WTC11 (cell line): Measurements from ENCODE around the gene MDM1.

Experiments
- NFE2L1 ChIP-seq: sonication (generic); formaldehyde crosslinking; IDR thresholded peaks from 2 replicates; pipeline ENCODE4 v1.8.1; 2023; ENCODE audit warnings: missing genetic modification reagents
- NR3C1 ChIP-seq: sonication (generic); formaldehyde crosslinking; conservative IDR thresholded peaks from 2 replicates; pipeline ENCODE4 v1.8.1; 2023; ENCODE audit warnings: low read depth, mild to moderate bottlenecking, missing genetic modification reagents
- TF ChIP-seq, protein P1 (sequence below): fragments of 200-600 bp; IDR thresholded peaks from 2 replicates; pipeline ENCODE4 v1.8.0; 2022; ENCODE audit warnings: antibody characterized with exemption

DNA sequence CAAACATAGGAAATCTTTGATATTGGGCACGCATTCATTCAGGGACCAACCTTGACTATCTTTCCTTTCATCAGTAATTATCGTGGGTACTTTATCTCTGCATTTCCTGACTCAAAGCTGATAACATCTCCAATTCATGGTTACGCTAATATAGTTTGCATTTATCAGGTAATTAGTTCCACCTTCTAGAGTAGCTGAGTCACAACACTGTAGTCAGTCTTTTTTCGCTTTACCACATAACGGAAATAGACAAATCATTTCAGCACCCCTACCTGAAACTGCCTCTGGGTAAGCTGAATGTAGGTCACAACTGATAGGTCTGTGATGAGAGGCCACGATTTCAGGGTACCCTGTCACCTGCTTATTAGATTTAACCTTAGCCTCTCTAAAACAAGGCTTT is 42.0 kb downstream of the MDM1 start:
- TF ChIP-seq, protein P1, sequence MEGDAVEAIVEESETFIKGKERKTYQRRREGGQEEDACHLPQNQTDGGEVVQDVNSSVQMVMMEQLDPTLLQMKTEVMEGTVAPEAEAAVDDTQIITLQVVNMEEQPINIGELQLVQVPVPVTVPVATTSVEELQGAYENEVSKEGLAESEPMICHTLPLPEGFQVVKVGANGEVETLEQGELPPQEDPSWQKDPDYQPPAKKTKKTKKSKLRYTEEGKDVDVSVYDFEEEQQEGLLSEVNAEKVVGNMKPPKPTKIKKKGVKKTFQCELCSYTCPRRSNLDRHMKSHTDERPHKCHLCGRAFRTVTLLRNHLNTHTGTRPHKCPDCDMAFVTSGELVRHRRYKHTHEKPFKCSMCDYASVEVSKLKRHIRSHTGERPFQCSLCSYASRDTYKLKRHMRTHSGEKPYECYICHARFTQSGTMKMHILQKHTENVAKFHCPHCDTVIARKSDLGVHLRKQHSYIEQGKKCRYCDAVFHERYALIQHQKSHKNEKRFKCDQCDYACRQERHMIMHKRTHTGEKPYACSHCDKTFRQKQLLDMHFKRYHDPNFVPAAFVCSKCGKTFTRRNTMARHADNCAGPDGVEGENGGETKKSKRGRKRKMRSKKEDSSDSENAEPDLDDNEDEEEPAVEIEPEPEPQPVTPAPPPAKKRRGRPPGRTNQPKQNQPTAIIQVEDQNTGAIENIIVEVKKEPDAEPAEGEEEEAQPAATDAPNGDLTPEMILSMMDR, result no peak
- TF ChIP-seq NFE2L1 (CRISPR knock-in tag), result no peak
- TF ChIP-seq NR3C1, result no peak
